Mammary epithelial cell (primary cell): ENCODE measurements around the gene UBR1.

ENCODE experiments used
- CTCF ChIP-seq, 2 donors: IDR thresholded peaks in 1 of 2; conservative IDR thresholded peaks in 1 of 2; 2 replicates each; pipeline ENCODE4 v1.5.1; 2011 to 2012; ENCODE audit warnings: inconsistent platforms in 2 of 2, low read length in 2 of 2, mild to moderate bottlenecking in 2 of 2, control low read depth in 1 of 2, low read depth in 1 of 2; ENCODE audit not compliant: insufficient read depth in 1 of 2; ENCODE audit errors: extremely low read depth in 1 of 2
- EZH2 ChIP-seq: IDR thresholded peaks from 2 replicates; pipeline ENCODE4 v1.6.1; 2012; ENCODE audit warnings: low read length, inconsistent platforms, borderline replicate concordance

DNA sequence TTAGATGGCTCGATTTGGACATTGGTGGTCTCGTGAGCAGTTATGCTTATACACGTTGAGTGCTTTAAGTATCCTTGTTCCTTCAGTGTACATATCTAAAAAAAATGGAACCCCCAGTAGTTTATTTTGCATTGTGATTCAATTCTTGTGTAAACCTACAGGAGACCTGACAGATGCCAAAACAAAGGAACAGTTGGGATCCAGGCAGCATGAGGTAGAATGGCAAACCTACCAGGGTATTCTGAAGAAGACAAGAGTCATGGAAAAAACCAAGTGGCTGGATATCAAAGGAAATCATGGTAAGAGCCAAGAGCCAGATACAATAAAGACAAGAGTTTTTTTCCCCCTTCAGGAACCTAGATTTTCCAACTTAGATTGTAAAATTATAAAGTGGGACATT, 29.5 kb upstream of the UBR1 start:
- TF ChIP-seq CTCF (conservative IDR thresholded peaks at IDR 0.05 in 1 of 2, IDR thresholded peaks at IDR 0.05 in 1 of 2; ENCODE audit: extremely low read depth in 1 of 2, insufficient read depth in 1 of 2, low read depth in 1 of 2, low read length in 2 of 2): no peak
- TF ChIP-seq EZH2: no peak
